Gastroesophageal sphincter (tissue), 3 donors: Measurements from ENCODE around the gene LEMD1.

Source experiments
- EP300 ChIP-seq: sonication (generic); formaldehyde crosslinking; IDR thresholded peaks from one replicate; pipeline ENCODE4 v1.6.1; 2017; ENCODE audit warnings: antibody characterized with exemption, mild to moderate bottlenecking
- POLR2A ChIP-seq, 2 donors: fragments of 450-650 bp; IDR thresholded peaks; one replicate each; pipeline ENCODE4 v1.6.1; 2017; ENCODE audit warnings: antibody characterized with exemption in 2 of 2, mild to moderate bottlenecking in 2 of 2, moderate library complexity in 1 of 2
- TF ChIP-seq, protein P1 (sequence below), 4 experiments: fragments of 200-600 bp in 2 of 4; fragments of 450-650 bp in 2 of 4; sonication (generic) in 1 of 4; IDR thresholded peaks; one replicate each; pipeline ENCODE4 v1.5.1; 2017 to 2019; ENCODE audit warnings: antibody characterized with exemption in 4 of 4, mild to moderate bottlenecking in 2 of 4, moderate library complexity in 2 of 4

DNA sequence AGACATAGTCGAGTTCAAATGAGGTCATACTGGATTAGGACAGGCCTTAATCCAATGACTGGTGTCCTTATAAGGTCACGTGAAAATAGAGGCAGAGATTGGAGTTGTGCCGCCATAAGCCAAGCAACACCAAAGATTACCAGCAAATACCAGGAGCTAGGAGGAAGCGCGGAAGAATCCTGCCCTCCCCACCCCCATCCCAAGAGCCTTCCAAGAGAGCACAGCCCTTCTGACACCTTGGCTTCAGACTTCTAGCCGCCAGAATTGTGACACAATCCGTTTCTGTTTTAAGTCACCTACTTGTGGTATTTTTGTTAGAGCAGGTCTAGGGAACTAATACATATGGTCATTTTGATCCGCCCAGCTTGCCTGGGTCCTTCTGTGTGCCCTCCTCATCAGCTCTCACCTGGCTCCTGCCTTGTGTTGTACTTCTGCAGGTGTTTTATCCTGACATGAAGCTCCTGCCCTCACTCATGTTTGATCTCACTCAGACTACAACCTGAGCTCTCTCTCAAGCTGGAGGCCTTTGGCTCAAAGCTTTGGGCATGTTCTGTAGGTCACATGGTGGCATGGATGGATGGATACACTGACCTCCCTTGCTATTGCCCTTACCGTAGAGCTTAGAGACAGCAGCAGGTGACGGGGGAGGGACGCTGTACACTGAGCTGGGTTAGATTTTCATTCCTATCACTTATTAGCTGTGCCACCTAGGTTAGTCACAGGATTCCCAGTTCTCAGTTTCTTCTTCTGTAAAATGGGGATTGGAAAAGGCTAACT lies 89.7 kb downstream of the LEMD1 start:
- TF ChIP-seq, protein P1, sequence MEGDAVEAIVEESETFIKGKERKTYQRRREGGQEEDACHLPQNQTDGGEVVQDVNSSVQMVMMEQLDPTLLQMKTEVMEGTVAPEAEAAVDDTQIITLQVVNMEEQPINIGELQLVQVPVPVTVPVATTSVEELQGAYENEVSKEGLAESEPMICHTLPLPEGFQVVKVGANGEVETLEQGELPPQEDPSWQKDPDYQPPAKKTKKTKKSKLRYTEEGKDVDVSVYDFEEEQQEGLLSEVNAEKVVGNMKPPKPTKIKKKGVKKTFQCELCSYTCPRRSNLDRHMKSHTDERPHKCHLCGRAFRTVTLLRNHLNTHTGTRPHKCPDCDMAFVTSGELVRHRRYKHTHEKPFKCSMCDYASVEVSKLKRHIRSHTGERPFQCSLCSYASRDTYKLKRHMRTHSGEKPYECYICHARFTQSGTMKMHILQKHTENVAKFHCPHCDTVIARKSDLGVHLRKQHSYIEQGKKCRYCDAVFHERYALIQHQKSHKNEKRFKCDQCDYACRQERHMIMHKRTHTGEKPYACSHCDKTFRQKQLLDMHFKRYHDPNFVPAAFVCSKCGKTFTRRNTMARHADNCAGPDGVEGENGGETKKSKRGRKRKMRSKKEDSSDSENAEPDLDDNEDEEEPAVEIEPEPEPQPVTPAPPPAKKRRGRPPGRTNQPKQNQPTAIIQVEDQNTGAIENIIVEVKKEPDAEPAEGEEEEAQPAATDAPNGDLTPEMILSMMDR (IDR thresholded peaks at IDR 0.05) = no peak
- TF ChIP-seq POLR2A (IDR thresholded peaks at IDR 0.05) = no peak
- no peak for TF ChIP-seq EP300
